HG03520 (cell line): ENCODE measurements around the gene RAD51C.
"Not testable (repeated sequence)": the region's sequence is repeated elsewhere in the genome, so short reads cannot be mapped to it uniquely, and the experiment has no call there.

Experiments
- ATAC-seq: cut with Tn5 transposase; IDR thresholded peaks from one replicate; pipeline ENCODE4 v1.9.1; 2021; ENCODE audit warnings: mild to moderate bottlenecking, moderate library complexity; ENCODE audit not compliant: unreplicated experiment

RAD51C gene

DNA sequence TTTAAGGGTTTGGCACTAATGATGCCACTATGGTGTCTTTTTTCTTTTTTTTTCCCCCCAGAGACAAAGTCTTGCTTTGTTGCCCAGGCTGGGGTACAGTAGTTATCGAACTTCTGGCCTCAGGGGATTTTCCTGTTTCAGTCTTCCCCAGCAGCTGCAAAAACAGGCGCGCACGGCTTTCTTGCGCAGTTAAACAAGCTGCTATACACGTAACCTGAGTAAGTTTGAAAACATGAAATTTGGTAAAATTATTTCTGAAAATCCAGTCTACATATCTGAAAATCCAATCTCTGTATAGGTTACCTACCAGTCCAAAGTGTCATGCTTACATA lies 12.4 kb upstream of the RAD51C start:
- ATAC-seq = no peak

- ATAC-seq = no peak
These were observed 8.4 kb upstream of the RAD51C start for GRCh38 chr17:58684003-58684402.

- not testable (repeated sequence) for ATAC-seq
These were observed 7.9 kb upstream of the RAD51C start for GRCh38 chr17:58684462-58684861.

DNA sequence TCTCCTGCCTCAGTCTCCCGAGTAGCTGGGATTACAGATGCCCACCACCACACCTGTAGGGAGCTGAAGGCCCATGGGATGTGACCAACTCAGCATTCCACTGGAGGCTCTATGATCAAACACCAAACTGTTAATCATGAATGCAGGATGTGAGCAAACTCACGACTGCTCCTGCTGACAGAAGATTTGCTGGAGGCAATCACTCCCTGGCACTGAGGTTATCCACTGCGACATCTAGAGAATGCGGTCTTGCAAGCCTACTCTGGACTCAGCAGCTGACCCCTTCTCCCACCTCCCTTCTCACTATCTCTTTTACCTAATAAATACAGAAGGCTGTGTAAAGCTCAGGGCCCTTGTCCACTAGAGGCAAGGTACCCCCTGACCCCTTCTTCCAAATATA lies 5.4 kb upstream of the RAD51C start:
- no peak for ATAC-seq

- ATAC-seq = no peak
These were observed 3.9 kb upstream of the RAD51C start for GRCh38 chr17:58688521-58688920.

DNA sequence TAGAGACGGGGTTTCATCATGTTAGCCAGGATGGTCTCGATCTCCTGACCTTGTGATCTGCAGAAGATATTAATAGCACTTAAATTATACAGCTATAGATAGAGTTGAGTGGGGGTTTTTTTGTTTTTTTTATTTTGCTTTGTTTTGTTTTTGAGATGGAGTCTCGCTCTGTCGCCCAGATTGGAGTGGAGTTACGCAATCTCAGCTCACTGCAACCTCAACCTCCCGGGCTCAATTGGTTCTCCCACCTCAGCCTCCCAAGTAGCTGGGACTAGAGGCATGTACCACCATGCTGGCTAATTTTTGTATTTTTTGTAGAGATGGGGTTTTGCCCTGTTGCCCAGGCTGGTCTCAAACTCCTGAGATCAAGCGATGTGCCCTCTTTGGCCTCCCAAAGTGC lies 2.4 kb upstream of the RAD51C start:
- not testable (repeated sequence) for ATAC-seq

GRCh38 chr17:58691701-58692238 lies 632 bp upstream of the RAD51C start, which contains the start of gene TEX14:
Gene TEX14, minus strand, starts transcription at chr17:58692045. Its CDS starts 40,044 bp downstream, at chr17:58652001.
- ATAC-seq = no peak

DNA sequence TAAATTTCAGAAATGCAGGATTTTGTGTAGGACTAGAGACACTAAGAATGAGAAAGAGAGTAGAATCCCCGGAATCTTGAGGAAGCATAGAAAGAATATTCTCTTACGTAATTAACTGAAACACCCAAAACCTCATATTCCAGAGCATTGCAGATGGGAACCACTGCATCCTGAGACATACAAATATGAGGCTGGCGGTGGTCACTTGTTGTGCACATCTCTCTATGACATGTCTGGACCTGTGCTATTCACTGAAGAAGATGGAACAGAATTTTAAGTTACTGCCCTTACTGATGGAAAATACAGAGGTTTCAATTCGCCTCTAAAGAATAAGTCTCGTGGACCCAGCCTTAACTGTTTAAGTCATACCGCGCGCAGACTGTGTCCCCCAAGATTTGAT lies 806 bp downstream of the RAD51C start:
- no peak for ATAC-seq

GRCh38 chr17:58693751-58694150 lies 1.3 kb downstream of the RAD51C start:
- no peak for ATAC-seq

DNA sequence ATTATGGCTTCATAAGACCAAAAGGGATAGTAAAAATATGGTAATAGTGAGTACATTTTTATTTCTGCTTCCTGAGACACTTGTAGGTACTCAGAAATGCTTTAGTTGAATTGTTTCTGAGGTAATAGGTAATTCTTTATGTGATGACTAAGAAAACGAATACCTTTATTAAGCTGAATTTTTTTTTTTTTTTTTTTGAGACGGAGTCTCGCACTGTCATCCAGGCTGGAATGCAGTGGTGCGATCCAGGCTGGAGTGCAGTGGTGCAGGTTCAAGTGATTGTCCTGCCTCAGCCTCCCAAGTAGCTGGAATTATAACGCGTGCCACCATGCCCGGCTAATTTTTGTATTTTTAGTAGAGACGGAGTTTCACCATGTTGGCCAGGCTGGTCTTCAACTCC lies 1.9 kb downstream of the RAD51C start:
- no peak for ATAC-seq

- no peak for ATAC-seq
These were observed 2.4 kb downstream of the RAD51C start for GRCh38 chr17:58694826-58695225.

DNA sequence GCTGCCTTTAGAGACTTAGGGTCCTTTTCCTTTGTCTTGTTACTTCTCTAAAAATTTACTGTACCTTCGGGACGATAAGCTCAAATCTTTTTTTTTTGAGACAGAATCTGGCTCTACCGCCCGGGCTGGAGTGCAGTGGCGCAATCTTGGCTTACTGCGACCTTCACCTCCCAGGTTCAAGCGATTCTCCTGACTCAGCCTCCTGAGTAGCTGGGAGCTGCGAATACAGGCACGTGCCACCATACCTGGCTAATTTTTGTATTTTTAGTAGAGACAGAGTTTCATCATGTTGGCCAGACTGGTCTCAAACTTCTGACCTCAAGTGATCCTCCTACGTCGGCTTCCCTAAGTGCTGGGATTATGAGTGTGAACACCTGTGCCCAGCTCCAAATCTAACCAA lies 7.4 kb downstream of the RAD51C start:
- no peak for ATAC-seq

DNA sequence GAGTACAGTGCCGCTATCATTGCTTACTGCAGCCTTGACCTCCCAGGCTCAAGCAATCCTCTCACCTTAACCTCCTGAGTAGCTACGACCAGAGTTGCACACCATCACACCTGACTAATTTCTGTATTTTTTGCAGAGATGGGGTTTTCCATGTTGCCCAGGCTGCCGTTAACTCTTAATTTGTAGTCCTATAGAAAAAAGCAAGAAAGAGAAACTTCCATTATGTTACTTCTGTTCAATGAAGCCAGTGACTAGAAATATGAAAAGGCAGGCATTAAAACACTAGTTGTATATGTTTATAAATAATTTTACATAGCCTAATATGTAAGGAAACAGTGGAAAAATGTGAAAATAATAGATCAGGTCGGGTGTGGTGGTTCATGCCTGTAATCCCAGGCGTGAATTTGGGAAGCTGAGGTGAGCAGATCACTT lies 9.7 kb downstream of the RAD51C start:
- no peak for ATAC-seq

- ATAC-seq = no peak
These were observed 10.3 kb downstream of the RAD51C start for GRCh38 chr17:58702708-58703107.

GRCh38 chr17:58703137-58703915 lies 10.9 kb downstream of the RAD51C start:
- ATAC-seq = no peak

- no peak for ATAC-seq
These were observed 11.5 kb downstream of the RAD51C start for GRCh38 chr17:58703916-58704286.

DNA sequence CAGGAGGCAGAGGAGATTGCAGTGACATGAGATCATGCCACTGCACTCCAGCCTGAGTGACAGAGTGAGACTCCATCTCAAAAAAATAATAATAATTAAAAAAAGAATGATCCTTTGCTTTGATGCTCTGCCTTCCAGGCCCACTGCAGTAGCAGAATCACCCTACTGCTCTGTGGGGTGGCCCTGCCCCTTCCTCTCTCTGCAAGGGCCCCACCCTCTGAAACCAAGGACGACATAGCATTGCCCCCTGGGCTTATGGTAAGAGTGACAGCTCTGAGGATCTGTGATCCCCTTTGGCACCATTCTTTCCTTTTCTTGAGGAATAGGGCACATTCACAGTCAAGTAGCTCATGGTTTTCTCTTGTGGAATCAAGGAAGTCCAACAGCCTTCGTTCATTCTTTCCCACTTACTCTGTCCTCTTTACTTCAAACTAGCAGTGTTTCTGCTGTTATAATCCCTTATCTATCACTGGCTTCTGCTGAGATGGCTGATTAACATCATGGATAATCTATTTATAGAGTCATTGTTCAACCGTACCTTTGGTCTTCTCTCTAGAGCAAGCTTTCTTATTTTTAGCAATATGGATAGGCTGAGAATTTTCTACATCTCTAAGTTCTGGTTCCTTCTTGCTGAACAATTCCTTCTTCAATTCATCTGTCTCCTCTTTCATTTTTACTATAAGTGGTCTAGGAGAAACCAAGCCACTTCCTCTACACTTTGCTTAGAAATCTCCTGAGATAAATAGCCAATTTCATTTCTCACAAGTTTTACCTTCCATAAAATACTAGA lies 14.1 kb downstream of the RAD51C start:
- ATAC-seq = no peak

DNA sequence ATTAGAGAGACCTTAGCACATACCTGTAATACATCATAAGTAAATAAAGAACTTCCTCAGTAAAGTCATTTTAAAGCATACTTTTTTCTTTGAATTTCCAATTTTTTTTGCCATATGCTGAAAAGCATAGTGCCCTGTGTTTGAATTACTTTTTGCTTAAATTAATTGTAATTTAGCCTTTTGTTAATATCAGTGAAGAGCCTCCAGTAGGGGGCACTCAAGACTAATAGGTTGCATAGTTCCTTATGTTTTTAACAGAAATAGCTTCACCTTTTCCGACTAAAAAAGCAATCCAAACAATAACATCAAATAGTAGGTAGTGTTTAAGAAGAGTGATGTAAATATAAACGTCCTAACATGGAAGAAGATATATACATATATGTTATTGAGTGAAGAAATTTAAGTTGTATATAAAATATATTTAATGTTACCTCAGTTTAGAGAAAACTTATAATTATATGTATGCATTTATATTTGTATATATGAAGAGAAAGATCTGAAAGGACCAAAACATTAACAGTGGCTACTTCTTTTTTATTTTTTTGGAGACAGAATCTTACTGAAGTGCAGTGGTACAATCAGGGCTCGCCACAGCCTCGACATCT lies 18.6 kb downstream of the RAD51C start:
- no peak for ATAC-seq

GRCh38 chr17:58722274-58722673 lies 29.9 kb downstream of the RAD51C start:
- ATAC-seq = no peak

- no peak for ATAC-seq
These were observed 30.3 kb downstream of the RAD51C start for GRCh38 chr17:58722696-58723095.

DNA sequence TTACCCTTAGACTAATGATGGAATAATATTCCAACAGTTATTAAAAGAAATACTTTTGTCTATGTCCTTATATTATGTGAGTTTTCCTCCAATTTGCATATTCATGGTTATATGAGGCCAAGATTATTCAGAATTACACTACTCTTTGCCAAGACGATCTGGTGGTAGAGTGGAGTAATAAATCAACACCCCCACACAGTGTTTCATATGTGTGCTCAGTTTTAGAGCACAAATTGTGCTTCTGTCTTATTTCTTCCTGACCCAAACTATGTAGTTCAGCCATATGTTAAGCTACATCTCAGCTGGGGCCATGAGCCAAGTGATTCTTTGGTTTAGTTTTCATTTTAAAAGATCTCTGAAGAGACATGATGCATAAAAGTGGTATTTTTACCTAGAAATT lies 36.4 kb downstream of the RAD51C start:
- ATAC-seq = no peak

DNA sequence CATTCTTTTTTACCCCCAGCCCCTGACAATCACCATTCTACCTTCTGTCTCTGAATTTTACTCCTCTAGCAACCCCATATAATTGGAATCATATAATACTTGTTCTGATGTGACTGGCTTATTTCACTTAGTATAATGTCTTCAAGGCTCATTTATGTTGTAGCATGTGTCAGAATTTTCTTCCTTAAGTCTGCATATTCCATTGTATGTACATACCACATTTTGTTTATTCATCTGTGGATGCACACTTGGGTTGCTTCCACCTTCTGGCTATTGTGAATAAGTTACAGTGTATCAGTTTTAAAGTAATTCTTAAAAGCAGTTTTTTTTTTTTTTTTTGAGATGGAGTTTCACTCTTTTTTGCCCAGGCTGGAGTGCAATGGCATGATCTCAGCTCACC lies 38.5 kb downstream of the RAD51C start:
- ATAC-seq = no peak
